Neural cell (in vitro differentiated cells): ENCODE data around the gene MGST1. TPM values are rescaled to one million over a fixed set of nuclear protein-coding genes. Genes with fewer than 3 reads are reported as not detected.

Experiments used
- H2AFZ ChIP-seq: fragments of 200-600, 300-800 bp; sonication (generic), shearing (Covaris generic); 2 replicates; pipeline ENCODE4 v1.6.0; 2014; ENCODE audit warnings: low read depth, mild to moderate bottlenecking, antibody characterized with exemption, low read length, moderate library complexity
- H3F3A ChIP-seq: fragments of 200-600 bp; shearing (Covaris generic); 2 replicates; pipeline ENCODE4 v1.6.1; 2016; ENCODE audit warnings: mild to moderate bottlenecking, moderate library complexity, mixed read lengths, antibody characterized with exemption, low read length; ENCODE audit not compliant: insufficient read depth, poor library complexity, severe bottlenecking
- H3K27ac ChIP-seq: fragments of 200-600, 300-800 bp; sonication (generic), shearing (Covaris generic); 2 replicates; pipeline ENCODE4 v1.5.1; 2014; ENCODE audit warnings: mild to moderate bottlenecking, low read length, moderate library complexity
- H3K27me3 ChIP-seq: fragments of 300-800, 200-600 bp; sonication (generic), shearing (Covaris generic); 2 replicates; pipeline ENCODE4 v1.6.0; 2014; ENCODE audit warnings: mild to moderate bottlenecking, low read depth, low read length, moderate library complexity; ENCODE audit not compliant: insufficient read depth
- H3K36me3 ChIP-seq: fragments of 300-800, 200-600 bp; sonication (generic), shearing (Covaris generic); 2 replicates; pipeline ENCODE4 v1.5.1; 2014; ENCODE audit warnings: mild to moderate bottlenecking, antibody characterized with exemption, low read length, moderate library complexity; ENCODE audit not compliant: insufficient read depth
- H3K4me2 ChIP-seq: fragments of 300-800, 200-600 bp; sonication (generic), shearing (Covaris generic); 2 replicates; pipeline ENCODE4 v1.6.0; 2014; ENCODE audit warnings: mild to moderate bottlenecking, low read length
- H3K4me3 ChIP-seq: fragments of 300-800, 200-600 bp; sonication (generic), shearing (Covaris generic); 2 replicates; pipeline ENCODE4 v1.5.1; 2014; ENCODE audit warnings: mild to moderate bottlenecking, low read length, moderate library complexity
- H3K79me2 ChIP-seq: fragments of 200-600 bp; shearing (Covaris generic); replicated peaks from 2 replicates; pipeline ENCODE4 v1.6.0; 2014; ENCODE audit warnings: mild to moderate bottlenecking, low read length, moderate library complexity; ENCODE audit not compliant: insufficient read depth
- H3K9ac ChIP-seq: fragments of 300-800, 200-600 bp; sonication (generic), shearing (Covaris generic); 2 replicates; pipeline ENCODE4 v1.6.1; 2016; ENCODE audit warnings: mild to moderate bottlenecking, low read length, mixed read lengths
- H3K9me2 ChIP-seq: fragments of 200-600 bp; shearing (Covaris generic); 2 replicates; pipeline ENCODE4 v1.6.1; 2016; ENCODE audit warnings: mild to moderate bottlenecking, low read length, mixed read lengths; ENCODE audit not compliant: insufficient read depth
- H3K9me3 ChIP-seq: fragments of 200-600, 300-800 bp; sonication (generic), shearing (Covaris generic); 2 replicates; pipeline ENCODE4 v1.6.1; 2016; ENCODE audit warnings: mild to moderate bottlenecking, mixed run types, low read length, moderate library complexity, mixed read lengths
- H4K20me1 ChIP-seq: fragments of 200-600 bp; shearing (Covaris generic); 2 replicates; pipeline ENCODE4 v1.6.1; 2016; ENCODE audit warnings: mild to moderate bottlenecking, mixed run types; ENCODE audit not compliant: insufficient read depth
- CTCF ChIP-seq: fragments of 450-650 bp; IDR thresholded peaks from 2 replicates; pipeline ENCODE4 v1.5.1; 2014; ENCODE audit warnings: antibody characterized with exemption, mild to moderate bottlenecking, moderate library complexity; ENCODE audit not compliant: poor library complexity, severe bottlenecking
- EP300 ChIP-seq: fragments of 450-650 bp; conservative IDR thresholded peaks from 2 replicates; pipeline ENCODE4 v1.6.1; 2014; ENCODE audit warnings: antibody characterized with exemption, mild to moderate bottlenecking, moderate library complexity; ENCODE audit not compliant: poor library complexity, severe bottlenecking
- EZH2 ChIP-seq: fragments of 200-600, 300-800 bp; shearing (Covaris generic), sonication (generic); IDR thresholded peaks from 2 replicates; pipeline ENCODE4 v1.6.1; 2014; ENCODE audit warnings: antibody characterized with exemption, low read length, borderline replicate concordance, mild to moderate bottlenecking; ENCODE audit not compliant: insufficient read depth, poor library complexity, severe bottlenecking
- MXI1 ChIP-seq: fragments of 450-650 bp; conservative IDR thresholded peaks from 2 replicates; pipeline ENCODE4 v1.6.1; 2014; ENCODE audit warnings: antibody characterized with exemption, mild to moderate bottlenecking; ENCODE audit not compliant: poor library complexity, severe bottlenecking
- POLR2AphosphoS5 ChIP-seq: IDR thresholded peaks from 2 replicates; pipeline ENCODE4 v1.6.1; 2012
- RAD21 ChIP-seq: fragments of 450-650 bp; conservative IDR thresholded peaks from 2 replicates; pipeline ENCODE4 v1.6.1; 2014; ENCODE audit warnings: antibody characterized with exemption, mild to moderate bottlenecking, moderate library complexity
- SMC3 ChIP-seq: fragments of 450-650 bp; conservative IDR thresholded peaks from 2 replicates; pipeline ENCODE4 v1.6.1; 2014; ENCODE audit warnings: antibody characterized with exemption, mild to moderate bottlenecking, moderate library complexity; ENCODE audit not compliant: poor library complexity
- TAF1 ChIP-seq: IDR thresholded peaks from 2 replicates; pipeline ENCODE4 v1.6.1; 2012; ENCODE audit warnings: low read depth
- polyA plus RNA-seq: library from polyadenylated mRNA; depleted of rRNA; stranded (reverse); fragments of >200 nt; gene quantifications from 2 replicates; pipeline ENCODE4 v1.2.3, GENCODE V29; 2014
- TF ChIP-seq, protein P1 (sequence below): IDR thresholded peaks from 2 replicates; pipeline ENCODE4 v1.6.1; 2012; ENCODE audit warnings: borderline replicate concordance

MGST1 gene
- polyA plus RNA-seq, 1 donor from 2014 or later: 3.7 TPM

DNA sequence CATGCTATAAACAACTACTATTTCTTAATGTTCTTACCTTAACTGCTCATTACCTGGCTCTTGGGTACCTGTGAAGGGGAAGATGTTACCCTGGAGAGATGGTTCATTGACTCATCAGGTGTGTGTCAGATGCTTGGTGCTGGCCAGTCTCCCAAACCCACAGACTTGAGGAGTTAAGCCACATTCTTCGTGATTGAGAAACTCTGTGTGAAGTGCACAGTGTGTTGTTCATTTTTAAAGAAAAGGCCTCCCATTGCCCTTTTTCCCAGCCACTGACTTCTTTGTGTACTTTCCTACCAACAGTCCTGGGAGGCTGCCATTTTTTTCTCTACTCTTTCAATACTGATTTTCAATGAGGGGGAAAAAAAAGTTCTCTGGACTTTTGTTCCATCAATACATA lies 3.2 kb downstream of the MGST1 start:
- Histone ChIP-seq H3K9ac (no peak overlapping the region), H3K9me2 (no peaks in the 10 kb centered on the region), H3K4me3 (no peak overlapping the region), H2AFZ (no peak overlapping the region), H4K20me1 (no peaks in the 10 kb centered on the region), H3K27me3 (peaks cover 24% of the 10 kb centered on the region), H3F3A (no peaks in the 10 kb centered on the region), H3K9me3 (no peaks in the 10 kb centered on the region), H3K36me3 (no peaks in the 10 kb centered on the region), H3K27ac (no peak overlapping the region), H3K79me2 (no peaks in the 10 kb centered on the region), H3K4me2 (no peak overlapping the region)
- no peak for TF ChIP-seq CTCF
- no peak for TF ChIP-seq SMC3
- TF ChIP-seq RAD21: no peak
- TF ChIP-seq, protein P1, sequence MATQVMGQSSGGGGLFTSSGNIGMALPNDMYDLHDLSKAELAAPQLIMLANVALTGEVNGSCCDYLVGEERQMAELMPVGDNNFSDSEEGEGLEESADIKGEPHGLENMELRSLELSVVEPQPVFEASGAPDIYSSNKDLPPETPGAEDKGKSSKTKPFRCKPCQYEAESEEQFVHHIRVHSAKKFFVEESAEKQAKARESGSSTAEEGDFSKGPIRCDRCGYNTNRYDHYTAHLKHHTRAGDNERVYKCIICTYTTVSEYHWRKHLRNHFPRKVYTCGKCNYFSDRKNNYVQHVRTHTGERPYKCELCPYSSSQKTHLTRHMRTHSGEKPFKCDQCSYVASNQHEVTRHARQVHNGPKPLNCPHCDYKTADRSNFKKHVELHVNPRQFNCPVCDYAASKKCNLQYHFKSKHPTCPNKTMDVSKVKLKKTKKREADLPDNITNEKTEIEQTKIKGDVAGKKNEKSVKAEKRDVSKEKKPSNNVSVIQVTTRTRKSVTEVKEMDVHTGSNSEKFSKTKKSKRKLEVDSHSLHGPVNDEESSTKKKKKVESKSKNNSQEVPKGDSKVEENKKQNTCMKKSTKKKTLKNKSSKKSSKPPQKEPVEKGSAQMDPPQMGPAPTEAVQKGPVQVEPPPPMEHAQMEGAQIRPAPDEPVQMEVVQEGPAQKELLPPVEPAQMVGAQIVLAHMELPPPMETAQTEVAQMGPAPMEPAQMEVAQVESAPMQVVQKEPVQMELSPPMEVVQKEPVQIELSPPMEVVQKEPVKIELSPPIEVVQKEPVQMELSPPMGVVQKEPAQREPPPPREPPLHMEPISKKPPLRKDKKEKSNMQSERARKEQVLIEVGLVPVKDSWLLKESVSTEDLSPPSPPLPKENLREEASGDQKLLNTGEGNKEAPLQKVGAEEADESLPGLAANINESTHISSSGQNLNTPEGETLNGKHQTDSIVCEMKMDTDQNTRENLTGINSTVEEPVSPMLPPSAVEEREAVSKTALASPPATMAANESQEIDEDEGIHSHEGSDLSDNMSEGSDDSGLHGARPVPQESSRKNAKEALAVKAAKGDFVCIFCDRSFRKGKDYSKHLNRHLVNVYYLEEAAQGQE: no peak
- no peak for TF ChIP-seq EZH2
- no peak for TF ChIP-seq MXI1
- TF ChIP-seq TAF1: no peak
- TF ChIP-seq EP300: no peak
- TF ChIP-seq POLR2AphosphoS5: no peak

GRCh38 chr12:16352481-16352880 lies 5.0 kb downstream of the MGST1 start:
- no peak overlapping the region for H3K27ac ChIP-seq
- H3K9me3 ChIP-seq: no peaks in the 10 kb centered on the region
- H3K9ac ChIP-seq: no peak overlapping the region
- H3K4me2 ChIP-seq: no peak overlapping the region
- H3F3A ChIP-seq: no peaks in the 10 kb centered on the region
- H3K4me3 ChIP-seq: no peak overlapping the region
- H3K36me3 ChIP-seq: no peaks in the 10 kb centered on the region
- no peak for TF ChIP-seq MXI1
- TF ChIP-seq RAD21: no peak
- no peak for TF ChIP-seq TAF1
- TF ChIP-seq, protein P1: no peak
- TF ChIP-seq CTCF: no peak
- no peaks in the 10 kb centered on the region for H4K20me1 ChIP-seq
- H2AFZ ChIP-seq: no peak overlapping the region
- no peaks in the 10 kb centered on the region for H3K79me2 ChIP-seq
- H3K27me3 ChIP-seq: peaks cover 20% of the 10 kb centered on the region
- H3K9me2 ChIP-seq: no peaks in the 10 kb centered on the region
